ENCODE data around the gene GRIN3A.

- TF ChIP-seq POLR2A (IDR thresholded peaks at IDR 0.05; ENCODE audit: extremely low read depth, insufficient read length) (no peak), CTCF (IDR thresholded peaks at IDR 0.05; ENCODE audit: low read depth, low read length) (no peak), MAX (IDR thresholded peaks at IDR 0.05; ENCODE audit: low read depth, low read length) (no peak)
Observed at GRCh38 chr9:101677861-101678260, 60.6 kb downstream of the GRIN3A start.

Data from NB4 (cell line).